Measurements from ENCODE around the gene TNFRSF25. TPM values are rescaled to one million over a fixed set of nuclear protein-coding genes. Genes with fewer than 3 reads are reported as not detected.

The TNFRSF25 gene
- total RNA-seq, 4 donors from 2014 or later, result 53.7 to 168 (median 75.7) TPM

GRCh38 chr1:6491480-6491962 is 25.5 kb upstream of the TNFRSF25 start, which contains the start of gene PLEKHG5:
PLEKHG5 (minus strand) TSS chr1:6491667; CDS start chr1:6477571, 14,096 bp downstream.
- 45 to 53% methylated on average over 6 of the region's 6 CpGs for WGBS, 2 donors
- no peak for DNase-seq (ENCODE audit: low spot score in 2 of 2)
- TF ChIP-seq CTCF (IDR thresholded peaks at IDR 0.05) (no peak), POLR2A (IDR thresholded peaks at IDR 0.05) (no peak)
- intact Hi-C loops (cut with DNase I; ENCODE audit: low total_unique reads), result no loop called here
- H3K4me3 ChIP-seq (ENCODE audit: low read depth, poor library complexity, severe bottlenecking), result peak within 1 kb of the TSS; percentile 39

- TF ChIP-seq POLR2A (IDR thresholded peaks at IDR 0.05) (no peak), CTCF (IDR thresholded peaks at IDR 0.05) (no peak)
- intact Hi-C loops (cut with DNase I; ENCODE audit: low total_unique reads), result no loop called here
- 40 to 55% methylated on average over 6 of the region's 6 CpGs for WGBS, 2 donors
- H3K4me3 ChIP-seq (ENCODE audit: low read depth, poor library complexity, severe bottlenecking), result peak overlapping the region; percentile 39
- DNase-seq (ENCODE audit: low spot score in 2 of 2), result no peak
Observed at GRCh38 chr1:6491081-6491449, 25.1 kb upstream of the TNFRSF25 start.

- no peak for TF ChIP-seq POLR2A (IDR thresholded peaks at IDR 0.05)
- intact Hi-C loops (cut with DNase I; ENCODE audit: low total_unique reads), result no loop called here
- 2 to 6% methylated on average over 49 to 62 of the region's 70 CpGs for WGBS, 2 donors
- H3K4me3 ChIP-seq (ENCODE audit: low read depth, poor library complexity, severe bottlenecking), result peak overlapping the region; percentile 39
- peak in 1 of 2 donors; percentile 92 for DNase-seq (ENCODE audit: low spot score in 2 of 2)
Observed at GRCh38 chr1:6490181-6491080, 24.5 kb upstream of the TNFRSF25 start.

GRCh38 chr1:6489799-6490180 is 23.8 kb upstream of the TNFRSF25 start:
- DNase-seq (ENCODE audit: low spot score in 2 of 2), result peak; percentile 60 to 94
- intact Hi-C loops (cut with DNase I; ENCODE audit: low total_unique reads), result no loop called here
- 8% methylated on average over 20 to 21 of the region's 21 CpGs for WGBS, 2 donors
- TF ChIP-seq CTCF (IDR thresholded peaks at IDR 0.05) (no peak), POLR2A (IDR thresholded peaks at IDR 0.05) (no peak)
- peak overlapping the region; percentile 39 for H3K4me3 ChIP-seq (ENCODE audit: low read depth, poor library complexity, severe bottlenecking)

- peak overlapping the region; percentile 39 for H3K4me3 ChIP-seq (ENCODE audit: low read depth, poor library complexity, severe bottlenecking)
- no peak for TF ChIP-seq CTCF (IDR thresholded peaks at IDR 0.05)
- no peak for TF ChIP-seq POLR2A (IDR thresholded peaks at IDR 0.05)
- no peak for DNase-seq (ENCODE audit: low spot score in 2 of 2)
- intact Hi-C loops (cut with DNase I; ENCODE audit: low total_unique reads), result no loop called here
- 47 to 56% methylated on average over 5 to 8 of the region's 9 CpGs for WGBS, 2 donors
Observed at GRCh38 chr1:6489383-6489765, 23.4 kb upstream of the TNFRSF25 start.

GRCh38 chr1:6488602-6489382 is 22.8 kb upstream of the TNFRSF25 start:
- no peak for TF ChIP-seq CTCF (IDR thresholded peaks at IDR 0.05)
- TF ChIP-seq POLR2A (IDR thresholded peaks at IDR 0.05), result no peak
- H3K4me3 ChIP-seq (ENCODE audit: low read depth, poor library complexity, severe bottlenecking), result no peak overlapping the region
- WGBS, 2 donors, result 53 to 60% methylated on average over 9 to 10 of the region's 13 CpGs

More at GRCh38 chr1:6488602-6489382, 22.8 kb upstream of the TNFRSF25 start:
- intact Hi-C loops (cut with DNase I; ENCODE audit: low total_unique reads), result no loop called here
- peak in 1 of 2 donors; percentile 69 for DNase-seq (ENCODE audit: low spot score in 2 of 2)
